GM12878 (cell line): ENCODE results near the gene SIN3A. TPM values are rescaled to one million over a fixed set of nuclear protein-coding genes. Genes with fewer than 3 reads are reported as not detected.

Experiments
- ATAC-seq: fragments of 200-7000 bp; cut with Tn5 transposase; 3 replicates; pipeline ENCODE4 v1.9.1; 2020; ENCODE audit warnings: mild to moderate bottlenecking, moderate library complexity
- BruUV-seq: library from RNA; stranded (reverse); fragments of 400-500 nt; replicated peaks from 2 replicates; lab custom pipeline; 2021; lab: Mats Ljungman, UMichigan
- CTCF ChIA-PET: fragments of 300-600 bp; sonication (Branson Sonifier 250); formaldehyde crosslinking; extraction: SDS; loops from one replicate; lab custom pipeline; 2021; ENCODE audit warnings: inconsistent platforms; lab: Yijun Ruan, JAX
- POLR2A ChIA-PET: fragments of 350-600 bp; formaldehyde crosslinking; extraction: SDS; loops from one replicate; lab custom pipeline; 2021; ENCODE audit warnings: inconsistent platforms; lab: Charles Lee
- RAD21 ChIA-PET: fragments of 300-600 bp; sonication (Branson Sonifier 250); formaldehyde crosslinking; loops from one replicate; lab custom pipeline; 2023; ENCODE audit warnings: antibody characterized with exemption; ENCODE audit not compliant: unreplicated experiment; lab: Charles Lee
- SMC1A ChIA-PET: fragments of 300-600 bp; sonication (Branson Sonifier 250); formaldehyde crosslinking; loops from one replicate; lab custom pipeline; 2023; ENCODE audit not compliant: unreplicated experiment, uncharacterized antibody; lab: Charles Lee
- DNase-seq: peaks from one replicate; pipeline ENCODE4 v3.0.0-alpha.2; 2011; ENCODE audit warnings: low read depth, low spot score
- FAIRE-seq: peaks from 3 replicates; lab custom pipeline; 2011; peaks lifted over from hg19 to GRCh38; lab: Jason Lieb, UNC
- H2AFZ ChIP-seq: 2 replicates; pipeline ENCODE4 v1.6.0; 2011; ENCODE audit warnings: low read depth, low read length, control low read depth; ENCODE audit not compliant: control insufficient read depth
- H3K27ac ChIP-seq: 2 replicates; pipeline ENCODE4 v1.5.1; 2011; ENCODE audit warnings: control low read depth; ENCODE audit not compliant: control insufficient read depth, insufficient read depth
- H3K27me3 ChIP-seq, 2 experiments: replicated peaks in 1 of 2; 2 replicates each; pipeline versions ENCODE4 v1.6.0 to v1.6.1; 2011; ENCODE audit warnings: low read length in 1 of 2; ENCODE audit not compliant: control insufficient read depth in 2 of 2, insufficient read depth in 2 of 2
- H3K36me3 ChIP-seq, 2 experiments: 2 replicates each; pipeline ENCODE4 v1.5.1; 2011; ENCODE audit warnings: low read length in 1 of 2; ENCODE audit not compliant: control insufficient read depth in 2 of 2, insufficient read depth in 2 of 2
- H3K4me1 ChIP-seq: 2 replicates; pipeline ENCODE4 v1.6.1; 2011; ENCODE audit warnings: mild to moderate bottlenecking, low read length, moderate library complexity, mixed read lengths; ENCODE audit not compliant: control insufficient read depth, insufficient read depth
- H3K4me2 ChIP-seq: 2 replicates; pipeline ENCODE4 v1.6.0; 2011; ENCODE audit warnings: control low read depth; ENCODE audit not compliant: control insufficient read depth, insufficient read depth
- H3K4me3 ChIP-seq: fragments of 200-600 bp; sonication (generic); 2 replicates; pipeline ENCODE4 v1.5.1; 2016
- H3K79me2 ChIP-seq: 2 replicates; pipeline ENCODE4 v1.6.0; 2011; ENCODE audit warnings: low read length; ENCODE audit not compliant: control insufficient read depth, insufficient read depth
- H3K9ac ChIP-seq: 2 replicates; pipeline ENCODE4 v1.8.0; 2011; ENCODE audit warnings: low read length, control low read depth, mixed read lengths; ENCODE audit not compliant: control insufficient read depth, insufficient read depth
- H3K9me3 ChIP-seq: replicated peaks from 3 replicates; pipeline ENCODE4 v1.5.1; 2011; ENCODE audit warnings: mild to moderate bottlenecking, low read length; ENCODE audit not compliant: control insufficient read depth, insufficient read depth
- H4K20me1 ChIP-seq: 2 replicates; pipeline ENCODE4 v1.6.0; 2011; ENCODE audit not compliant: control insufficient read depth, insufficient read depth
- ATF2 ChIP-seq: IDR thresholded peaks from 2 replicates; pipeline ENCODE4 v1.6.1; 2012; ENCODE audit warnings: low read length, inconsistent platforms
- EP300 ChIP-seq, 2 experiments: fragments of 150-350 bp in 1 of 2; IDR thresholded peaks; 2 replicates each; pipeline ENCODE4 v1.6.1; 2011 to 2012; ENCODE audit warnings: low read depth in 2 of 2, low read length in 2 of 2, borderline replicate concordance in 1 of 2, improper control_type of control experiment in 1 of 2, inconsistent platforms in 1 of 2; ENCODE audit not compliant: control insufficient read depth in 1 of 2
- ESRRA ChIP-seq: IDR thresholded peaks from 2 replicates; pipeline ENCODE4 v1.6.1; 2012; ENCODE audit warnings: mild to moderate bottlenecking, low read length, improper control_type of control experiment
- GABPA ChIP-seq: IDR thresholded peaks from 2 replicates; pipeline ENCODE4 v1.6.1; 2014; ENCODE audit warnings: antibody characterized with exemption, low read depth, mild to moderate bottlenecking, inconsistent platforms
- HCFC1 ChIP-seq: fragments of 150-350 bp; IDR thresholded peaks from 2 replicates; pipeline ENCODE4 v1.6.1; 2014; ENCODE audit warnings: low read length
- HDGF ChIP-seq: fragments of 450-650 bp; IDR thresholded peaks from 2 replicates; pipeline ENCODE4 v1.6.1; 2016; ENCODE audit warnings: antibody characterized with exemption
- KAT2A ChIP-seq: conservative IDR thresholded peaks from 2 replicates; pipeline ENCODE4 v1.6.1; 2011; ENCODE audit warnings: low read depth, low read length; ENCODE audit not compliant: control insufficient read depth
- PBX3 ChIP-seq: IDR thresholded peaks from 2 replicates; pipeline ENCODE4 v1.6.1; 2011; ENCODE audit warnings: mild to moderate bottlenecking, low read depth, low read length, moderate library complexity; ENCODE audit not compliant: insufficient replicate concordance
- POLR2AphosphoS5 ChIP-seq: IDR thresholded peaks from 2 replicates; pipeline ENCODE4 v1.6.1; 2011; ENCODE audit warnings: mild to moderate bottlenecking, low read length, inconsistent platforms
- PRDM15 ChIP-seq: fragments of 450-650 bp; formaldehyde crosslinking; IDR thresholded peaks from 2 replicates; pipeline ENCODE4 v1.4.0; 2020; ENCODE audit warnings: mild to moderate bottlenecking, moderate library complexity
- STAT1 ChIP-seq: fragments of 450-650 bp; conservative IDR thresholded peaks from 2 replicates; pipeline ENCODE4 v1.6.1; 2014; ENCODE audit warnings: antibody characterized with exemption, mild to moderate bottlenecking
- WGBS: methylation state at CpG from one replicate; pipeline ENCODE4 v1.1.6; 2016; ENCODE audit warnings: low lambda C conversion rate; ENCODE audit not compliant: insufficient replicate concordance, insufficient coverage; ENCODE audit errors: missing lambda C conversion rate; 5-methylcytosine and 5-hydroxymethylcytosine counted together
- in situ Hi-C: fragments of 300-500 bp; cut with MboI; formaldehyde crosslinking; loops from 9 replicates; pipeline ENCODE4 v1.14.3; 2018; ENCODE audit warnings: mixed read lengths
- intact Hi-C: fragments of 100-400 bp; cut with micrococcal nuclease; formaldehyde crosslinking; loops from one replicate; pipeline ENCODE4 v1.14.2; 2022; ENCODE audit not compliant: unreplicated experiment
- polyA plus RNA-seq, 11 experiments: library from polyadenylated mRNA; depleted of rRNA in 4 of 11; unstranded in 6 of 11; stranded (reverse) in 5 of 11; fragments of >200 nt; fragmentation: Nextera tagmentation in 4 of 11; fragmentation: Illumina TruSeq in 1 of 11; extraction: Ambion mirVana in 4 of 11; extraction: Trizol in 1 of 11; gene quantifications; 1 replicate in 1 of 11; 2 replicates in 10 of 11; pipeline versions ENCODE4 v1.2.1 to v1.2.3, GENCODE V29; 2011 to 2016; ENCODE audit warnings: inconsistent platforms in 2 of 11, missing spikeins in 2 of 11, low read depth in 1 of 11
- total RNA-seq, 4 experiments: library from RNA; depleted of rRNA in 3 of 4; stranded (reverse); fragments of >200 nt in 3 of 4; fragmentation: Illumina TruSeq in 1 of 4; extraction: Trizol in 1 of 4; gene quantifications; 2 replicates each; pipeline versions ENCODE4 v1.2.1 to v1.2.3, GENCODE V29; 2013 to 2021
- TF ChIP-seq, protein P1 (sequence below): fragments of 450-650 bp; IDR thresholded peaks from 2 replicates; pipeline ENCODE4 v1.6.1; 2017; ENCODE audit warnings: antibody characterized with exemption, mild to moderate bottlenecking, moderate library complexity
- TF ChIP-seq, protein P2 (sequence below): fragments of 450-650 bp; IDR thresholded peaks from 2 replicates; pipeline ENCODE4 v1.6.1; 2014; ENCODE audit warnings: mild to moderate bottlenecking

Gene SIN3A
- total and polyA plus RNA-seq, 10 of the 15 experiments (the other 5 are each of a cell fraction or from before 2014, with no cell fraction given) = 6.4 to 62.2 (median 29.2) TPM

DNA sequence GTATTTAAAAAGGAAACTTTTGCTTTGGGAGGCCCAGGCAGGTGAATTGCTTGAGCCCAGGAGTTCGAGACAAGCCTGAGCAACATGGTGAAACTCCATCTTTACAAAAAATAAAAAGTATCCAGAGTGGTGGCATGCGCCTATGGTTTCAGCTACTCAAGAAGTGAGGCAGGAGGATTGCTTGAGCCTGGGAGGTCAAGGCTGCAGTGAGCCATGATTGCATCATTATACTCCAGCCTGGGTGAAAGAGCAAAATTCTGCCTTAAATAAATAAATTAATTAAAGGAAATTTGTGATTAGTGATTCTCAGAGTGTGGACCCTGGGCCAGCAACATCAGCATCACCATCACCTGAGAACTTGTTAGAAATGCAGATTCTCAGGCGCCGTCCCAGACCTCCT is 125.6 kb downstream of the SIN3A start:
- Histone ChIP-seq H3K27ac (no peak overlapping the region), H3K27me3 (no peaks in the 10 kb centered on the region), H3K9ac (no peak overlapping the region), H3K9me3 (no peaks in the 10 kb centered on the region), H3K79me2 (no peaks in the 10 kb centered on the region), H2AFZ (no peak overlapping the region), H3K4me2 (no peak overlapping the region), H3K36me3 (no peaks in the 10 kb centered on the region), H3K4me3 (no peak overlapping the region), H3K4me1 (no peaks in the 10 kb centered on the region), H4K20me1 (no peaks in the 10 kb centered on the region)
- ATAC-seq = no peak
- POLR2A ChIA-PET = no interaction called here
- FAIRE-seq = no peak
- intact Hi-C loops (no loop called here), in situ Hi-C loops (no loop called here)
- CTCF ChIA-PET = no interaction called here
- SMC1A ChIA-PET = no interaction called here
- WGBS = 32% methylated on average over 4 of the region's 4 CpGs
- RAD21 ChIA-PET = no interaction called here
- no TSS peak for BruUV-seq
- DNase-seq = no peak
- TF ChIP-seq, protein P1, sequence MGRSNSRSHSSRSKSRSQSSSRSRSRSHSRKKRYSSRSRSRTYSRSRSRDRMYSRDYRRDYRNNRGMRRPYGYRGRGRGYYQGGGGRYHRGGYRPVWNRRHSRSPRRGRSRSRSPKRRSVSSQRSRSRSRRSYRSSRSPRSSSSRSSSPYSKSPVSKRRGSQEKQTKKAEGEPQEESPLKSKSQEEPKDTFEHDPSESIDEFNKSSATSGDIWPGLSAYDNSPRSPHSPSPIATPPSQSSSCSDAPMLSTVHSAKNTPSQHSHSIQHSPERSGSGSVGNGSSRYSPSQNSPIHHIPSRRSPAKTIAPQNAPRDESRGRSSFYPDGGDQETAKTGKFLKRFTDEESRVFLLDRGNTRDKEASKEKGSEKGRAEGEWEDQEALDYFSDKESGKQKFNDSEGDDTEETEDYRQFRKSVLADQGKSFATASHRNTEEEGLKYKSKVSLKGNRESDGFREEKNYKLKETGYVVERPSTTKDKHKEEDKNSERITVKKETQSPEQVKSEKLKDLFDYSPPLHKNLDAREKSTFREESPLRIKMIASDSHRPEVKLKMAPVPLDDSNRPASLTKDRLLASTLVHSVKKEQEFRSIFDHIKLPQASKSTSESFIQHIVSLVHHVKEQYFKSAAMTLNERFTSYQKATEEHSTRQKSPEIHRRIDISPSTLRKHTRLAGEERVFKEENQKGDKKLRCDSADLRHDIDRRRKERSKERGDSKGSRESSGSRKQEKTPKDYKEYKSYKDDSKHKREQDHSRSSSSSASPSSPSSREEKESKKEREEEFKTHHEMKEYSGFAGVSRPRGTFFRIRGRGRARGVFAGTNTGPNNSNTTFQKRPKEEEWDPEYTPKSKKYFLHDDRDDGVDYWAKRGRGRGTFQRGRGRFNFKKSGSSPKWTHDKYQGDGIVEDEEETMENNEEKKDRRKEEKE = no peak
- TF ChIP-seq STAT1 (no peak), GABPA (no peak), KAT2A (no peak), POLR2AphosphoS5 (no peak), ESRRA (no peak), HDGF (no peak), PRDM15 (CRISPR knock-in tag) (no peak), PBX3 (no peak), EP300 (IDR thresholded peaks at IDR 0.05; ENCODE audit: borderline replicate concordance in 1 of 2, control insufficient read depth in 1 of 2, low read depth in 2 of 2, low read length in 2 of 2) (no peak), HCFC1 (no peak), ATF2 (no peak)
- TF ChIP-seq, protein P2, sequence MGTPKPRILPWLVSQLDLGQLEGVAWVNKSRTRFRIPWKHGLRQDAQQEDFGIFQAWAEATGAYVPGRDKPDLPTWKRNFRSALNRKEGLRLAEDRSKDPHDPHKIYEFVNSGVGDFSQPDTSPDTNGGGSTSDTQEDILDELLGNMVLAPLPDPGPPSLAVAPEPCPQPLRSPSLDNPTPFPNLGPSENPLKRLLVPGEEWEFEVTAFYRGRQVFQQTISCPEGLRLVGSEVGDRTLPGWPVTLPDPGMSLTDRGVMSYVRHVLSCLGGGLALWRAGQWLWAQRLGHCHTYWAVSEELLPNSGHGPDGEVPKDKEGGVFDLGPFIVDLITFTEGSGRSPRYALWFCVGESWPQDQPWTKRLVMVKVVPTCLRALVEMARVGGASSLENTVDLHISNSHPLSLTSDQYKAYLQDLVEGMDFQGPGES = no peak
